HepG2 (cell line): ENCODE measurements around the gene SAPCD1. TPM values are rescaled to one million over a fixed set of nuclear protein-coding genes. Genes with fewer than 3 reads are reported as not detected.

ENCODE experiments used
- KDM5B ChIP-seq: sonication (generic); formaldehyde crosslinking; IDR thresholded peaks from 2 replicates; pipeline ENCODE4 v1.4.0; 2020; ENCODE audit warnings: missing genetic modification reagents, mild to moderate bottlenecking, borderline replicate concordance
- MEF2D ChIP-seq: sonication (generic); formaldehyde crosslinking; IDR thresholded peaks from 2 replicates; pipeline ENCODE4 v1.5.1; 2020; ENCODE audit warnings: mild to moderate bottlenecking, missing genetic modification reagents
- NAIF1 ChIP-seq: sonication (generic); formaldehyde crosslinking; IDR thresholded peaks from 2 replicates; pipeline ENCODE4 v1.5.0; 2020; ENCODE audit warnings: mild to moderate bottlenecking, missing genetic modification reagents, borderline replicate concordance
- TEAD3 ChIP-seq: optimal IDR thresholded peaks from 2 replicates; pipeline ENCODE3; 2016; ENCODE audit warnings: borderline replicate concordance
- ZKSCAN8 ChIP-seq: IDR thresholded peaks from 2 replicates; pipeline ENCODE4 v1.6.1; 2016; ENCODE audit warnings: borderline replicate concordance, missing genetic modification reagents, missing compliant biosample characterization
- ZNF20 ChIP-seq: sonication (generic); formaldehyde crosslinking; IDR thresholded peaks from 2 replicates; pipeline ENCODE4 v1.4.0; 2020; ENCODE audit warnings: mild to moderate bottlenecking, moderate library complexity, missing genetic modification reagents
- ZNF263 ChIP-seq: sonication (generic); formaldehyde crosslinking; IDR thresholded peaks from 2 replicates; pipeline ENCODE4 v1.4.0; 2020; ENCODE audit warnings: missing genetic modification reagents
- ZNF546 ChIP-seq: sonication (generic); formaldehyde crosslinking; conservative IDR thresholded peaks from 2 replicates; pipeline ENCODE4 v1.8.1; 2023; ENCODE audit warnings: mild to moderate bottlenecking, missing genetic modification reagents
- ZNF589 ChIP-seq: sonication (generic); formaldehyde crosslinking; conservative IDR thresholded peaks from 2 replicates; pipeline ENCODE4 v1.8.0; 2022; ENCODE audit warnings: mild to moderate bottlenecking, moderate library complexity, missing genetic modification reagents
- ZNF850 ChIP-seq: sonication (generic); formaldehyde crosslinking; conservative IDR thresholded peaks from 2 replicates; pipeline ENCODE4 v1.9.0; 2021; ENCODE audit warnings: mild to moderate bottlenecking, missing genetic modification reagents
- polyA plus RNA-seq, 8 experiments: library from polyadenylated mRNA; depleted of rRNA in 3 of 8; stranded (reverse) in 7 of 8; unstranded in 1 of 8; fragments of >200 nt; fragmentation: Illumina TruSeq in 4 of 8; extraction: Trizol in 4 of 8; gene quantifications; 2 replicates each; pipeline versions ENCODE4 v1.2.1 to v1.2.3, GENCODE V29; 2011 to 2016; ENCODE audit warnings: low read depth in 4 of 8, missing spikeins in 1 of 8, mixed read lengths in 1 of 8; ENCODE audit not compliant: insufficient read depth in 1 of 8
- total RNA-seq, 5 experiments: library from RNA; depleted of rRNA; stranded (reverse); fragments of >200 nt; fragmentation: Illumina TruSeq; extraction: Trizol; gene quantifications; 2 replicates each; pipeline ENCODE4 v1.2.3, GENCODE V29; 2016; ENCODE audit warnings: low read depth in 1 of 5
- TF ChIP-seq, protein P1 (sequence below): sonication (generic); formaldehyde crosslinking; IDR thresholded peaks from 2 replicates; pipeline ENCODE4 v1.4.0; 2020; ENCODE audit warnings: mild to moderate bottlenecking, missing genetic modification reagents, borderline replicate concordance
- TF ChIP-seq, protein P2 (sequence below): IDR thresholded peaks from 2 replicates; pipeline ENCODE4 v1.6.1; 2012; ENCODE audit warnings: low read depth, low read length, improper control_type of control experiment
- TF ChIP-seq, protein P3 (sequence below): sonication (generic); formaldehyde crosslinking; IDR thresholded peaks from 2 replicates; pipeline ENCODE4 v1.4.0; 2020; ENCODE audit warnings: low read depth, missing genetic modification reagents
- TF ChIP-seq, protein P4 (sequence below): IDR thresholded peaks from 2 replicates; pipeline ENCODE4 v1.6.1; 2016; ENCODE audit warnings: low read depth, borderline replicate concordance
- TF ChIP-seq, protein P5 (sequence below): IDR thresholded peaks from 2 replicates; pipeline ENCODE4 v1.6.1; 2016; ENCODE audit warnings: missing compliant biosample characterization, missing genetic modification reagents, borderline replicate concordance

SAPCD1 gene
- total and polyA plus RNA-seq, 2 of the 13 experiments (the other 11 are each of a cell fraction or from before 2014, with no cell fraction given) = 2.5 to 3.9 TPM

DNA sequence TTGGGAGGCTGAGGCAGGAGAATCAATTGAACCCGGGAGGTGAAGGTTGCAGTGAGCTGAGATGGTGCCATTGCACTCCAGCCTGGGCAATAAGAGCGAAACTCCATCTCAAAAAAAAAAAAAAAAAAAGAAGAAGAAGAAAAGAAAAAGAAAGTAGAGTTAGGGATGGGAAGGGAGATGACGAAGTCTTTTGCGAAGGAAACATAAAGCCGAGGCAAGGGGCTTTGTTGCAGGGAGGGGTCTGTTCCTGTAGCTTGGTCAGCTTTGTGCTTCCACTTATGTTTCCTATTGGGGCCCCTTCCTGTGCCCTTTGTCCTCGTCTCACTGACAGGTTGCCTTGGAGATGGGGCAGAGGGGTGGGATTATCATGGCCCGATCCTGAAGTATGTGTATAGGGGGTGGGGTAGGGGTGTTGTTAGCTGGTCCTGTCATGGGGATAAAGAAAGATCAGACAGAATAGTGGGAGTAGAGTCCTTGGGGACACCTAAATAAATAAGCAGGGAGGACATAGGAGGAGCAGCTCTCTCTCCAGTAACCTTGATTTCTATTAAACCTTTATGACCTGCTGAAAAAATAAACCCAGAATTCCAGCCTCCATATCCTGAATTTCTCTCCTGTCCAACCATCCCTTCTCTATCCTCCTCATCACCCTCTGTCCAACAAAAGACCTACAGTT lies 25.0 kb upstream of the SAPCD1 start (continued):
- TF ChIP-seq, protein P1, sequence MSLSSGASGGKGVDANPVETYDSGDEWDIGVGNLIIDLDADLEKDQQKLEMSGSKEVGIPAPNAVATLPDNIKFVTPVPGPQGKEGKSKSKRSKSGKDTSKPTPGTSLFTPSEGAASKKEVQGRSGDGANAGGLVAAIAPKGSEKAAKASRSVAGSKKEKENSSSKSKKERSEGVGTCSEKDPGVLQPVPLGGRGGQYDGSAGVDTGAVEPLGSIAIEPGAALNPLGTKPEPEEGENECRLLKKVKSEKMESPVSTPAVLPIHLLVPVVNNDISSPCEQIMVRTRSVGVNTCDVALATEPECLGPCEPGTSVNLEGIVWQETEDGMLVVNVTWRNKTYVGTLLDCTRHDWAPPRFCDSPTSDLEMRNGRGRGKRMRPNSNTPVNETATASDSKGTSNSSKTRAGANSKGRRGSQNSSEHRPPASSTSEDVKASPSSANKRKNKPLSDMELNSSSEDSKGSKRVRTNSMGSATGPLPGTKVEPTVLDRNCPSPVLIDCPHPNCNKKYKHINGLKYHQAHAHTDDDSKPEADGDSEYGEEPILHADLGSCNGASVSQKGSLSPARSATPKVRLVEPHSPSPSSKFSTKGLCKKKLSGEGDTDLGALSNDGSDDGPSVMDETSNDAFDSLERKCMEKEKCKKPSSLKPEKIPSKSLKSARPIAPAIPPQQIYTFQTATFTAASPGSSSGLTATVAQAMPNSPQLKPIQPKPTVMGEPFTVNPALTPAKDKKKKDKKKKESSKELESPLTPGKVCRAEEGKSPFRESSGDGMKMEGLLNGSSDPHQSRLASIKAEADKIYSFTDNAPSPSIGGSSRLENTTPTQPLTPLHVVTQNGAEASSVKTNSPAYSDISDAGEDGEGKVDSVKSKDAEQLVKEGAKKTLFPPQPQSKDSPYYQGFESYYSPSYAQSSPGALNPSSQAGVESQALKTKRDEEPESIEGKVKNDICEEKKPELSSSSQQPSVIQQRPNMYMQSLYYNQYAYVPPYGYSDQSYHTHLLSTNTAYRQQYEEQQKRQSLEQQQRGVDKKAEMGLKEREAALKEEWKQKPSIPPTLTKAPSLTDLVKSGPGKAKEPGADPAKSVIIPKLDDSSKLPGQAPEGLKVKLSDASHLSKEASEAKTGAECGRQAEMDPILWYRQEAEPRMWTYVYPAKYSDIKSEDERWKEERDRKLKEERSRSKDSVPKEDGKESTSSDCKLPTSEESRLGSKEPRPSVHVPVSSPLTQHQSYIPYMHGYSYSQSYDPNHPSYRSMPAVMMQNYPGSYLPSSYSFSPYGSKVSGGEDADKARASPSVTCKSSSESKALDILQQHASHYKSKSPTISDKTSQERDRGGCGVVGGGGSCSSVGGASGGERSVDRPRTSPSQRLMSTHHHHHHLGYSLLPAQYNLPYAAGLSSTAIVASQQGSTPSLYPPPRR = peak; percentile 96
- TF ChIP-seq ZNF20 (CRISPR knock-in tag) = no peak
- TF ChIP-seq TEAD3 = peak; percentile 71
- TF ChIP-seq ZNF263 (CRISPR knock-in tag) = 0 out of 2 replicates have a peak, but pooled peaks have one; percentile 15
- TF ChIP-seq ZKSCAN8 = peak; percentile 40; the same call in 1 of the 2 replicates
- no peak; the same call in 1 of the 2 replicates for TF ChIP-seq ZNF589
- TF ChIP-seq ZNF850 = 0 out of 2 replicates have a peak, but pooled peaks have one; percentile 28
- TF ChIP-seq, protein P2, sequence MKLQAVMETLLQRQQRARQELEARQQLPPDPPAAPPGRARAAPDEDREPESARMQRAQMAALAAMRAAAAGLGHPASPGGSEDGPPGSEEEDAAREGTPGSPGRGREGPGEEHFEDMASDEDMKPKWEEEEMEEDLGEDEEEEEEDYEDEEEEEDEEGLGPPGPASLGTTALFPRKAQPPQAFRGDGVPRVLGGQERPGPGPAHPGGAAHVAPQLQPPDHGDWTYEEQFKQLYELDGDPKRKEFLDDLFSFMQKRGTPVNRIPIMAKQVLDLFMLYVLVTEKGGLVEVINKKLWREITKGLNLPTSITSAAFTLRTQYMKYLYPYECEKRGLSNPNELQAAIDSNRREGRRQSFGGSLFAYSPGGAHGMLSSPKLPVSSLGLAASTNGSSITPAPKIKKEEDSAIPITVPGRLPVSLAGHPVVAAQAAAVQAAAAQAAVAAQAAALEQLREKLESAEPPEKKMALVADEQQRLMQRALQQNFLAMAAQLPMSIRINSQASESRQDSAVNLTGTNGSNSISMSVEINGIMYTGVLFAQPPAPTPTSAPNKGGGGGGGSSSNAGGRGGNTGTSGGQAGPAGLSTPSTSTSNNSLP = peak; percentile 86
- TF ChIP-seq, protein P3, sequence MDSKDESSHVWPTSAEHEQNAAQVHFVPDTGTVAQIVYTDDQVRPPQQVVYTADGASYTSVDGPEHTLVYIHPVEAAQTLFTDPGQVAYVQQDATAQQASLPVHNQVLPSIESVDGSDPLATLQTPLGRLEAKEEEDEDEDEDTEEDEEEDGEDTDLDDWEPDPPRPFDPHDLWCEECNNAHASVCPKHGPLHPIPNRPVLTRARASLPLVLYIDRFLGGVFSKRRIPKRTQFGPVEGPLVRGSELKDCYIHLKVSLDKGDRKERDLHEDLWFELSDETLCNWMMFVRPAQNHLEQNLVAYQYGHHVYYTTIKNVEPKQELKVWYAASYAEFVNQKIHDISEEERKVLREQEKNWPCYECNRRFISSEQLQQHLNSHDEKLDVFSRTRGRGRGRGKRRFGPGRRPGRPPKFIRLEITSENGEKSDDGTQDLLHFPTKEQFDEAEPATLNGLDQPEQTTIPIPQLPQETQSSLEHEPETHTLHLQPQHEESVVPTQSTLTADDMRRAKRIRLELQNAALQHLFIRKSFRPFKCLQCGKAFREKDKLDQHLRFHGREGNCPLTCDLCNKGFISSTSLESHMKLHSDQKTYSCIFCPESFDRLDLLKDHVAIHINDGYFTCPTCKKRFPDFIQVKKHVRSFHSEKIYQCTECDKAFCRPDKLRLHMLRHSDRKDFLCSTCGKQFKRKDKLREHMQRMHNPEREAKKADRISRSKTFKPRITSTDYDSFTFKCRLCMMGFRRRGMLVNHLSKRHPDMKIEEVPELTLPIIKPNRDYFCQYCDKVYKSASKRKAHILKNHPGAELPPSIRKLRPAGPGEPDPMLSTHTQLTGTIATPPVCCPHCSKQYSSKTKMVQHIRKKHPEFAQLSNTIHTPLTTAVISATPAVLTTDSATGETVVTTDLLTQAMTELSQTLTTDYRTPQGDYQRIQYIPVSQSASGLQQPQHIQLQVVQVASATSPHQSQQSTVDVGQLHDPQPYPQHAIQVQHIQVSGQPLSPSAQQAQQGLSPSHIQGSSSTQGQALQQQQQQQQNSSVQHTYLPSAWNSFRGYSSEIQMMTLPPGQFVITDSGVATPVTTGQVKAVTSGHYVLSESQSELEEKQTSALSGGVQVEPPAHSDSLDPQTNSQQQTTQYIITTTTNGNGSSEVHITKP (CRISPR knock-in tag) = peak; percentile 82
- peak; percentile 85 for TF ChIP-seq MEF2D (CRISPR knock-in tag)
- TF ChIP-seq NAIF1 (CRISPR knock-in tag) = 0 out of 2 replicates have a peak, but pooled peaks have one; percentile 53
- TF ChIP-seq, protein P4, sequence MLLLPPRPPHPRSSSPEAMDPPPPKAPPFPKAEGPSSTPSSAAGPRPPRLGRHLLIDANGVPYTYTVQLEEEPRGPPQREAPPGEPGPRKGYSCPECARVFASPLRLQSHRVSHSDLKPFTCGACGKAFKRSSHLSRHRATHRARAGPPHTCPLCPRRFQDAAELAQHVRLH (CRISPR knock-in tag) = no peak
- TF ChIP-seq, protein P5, sequence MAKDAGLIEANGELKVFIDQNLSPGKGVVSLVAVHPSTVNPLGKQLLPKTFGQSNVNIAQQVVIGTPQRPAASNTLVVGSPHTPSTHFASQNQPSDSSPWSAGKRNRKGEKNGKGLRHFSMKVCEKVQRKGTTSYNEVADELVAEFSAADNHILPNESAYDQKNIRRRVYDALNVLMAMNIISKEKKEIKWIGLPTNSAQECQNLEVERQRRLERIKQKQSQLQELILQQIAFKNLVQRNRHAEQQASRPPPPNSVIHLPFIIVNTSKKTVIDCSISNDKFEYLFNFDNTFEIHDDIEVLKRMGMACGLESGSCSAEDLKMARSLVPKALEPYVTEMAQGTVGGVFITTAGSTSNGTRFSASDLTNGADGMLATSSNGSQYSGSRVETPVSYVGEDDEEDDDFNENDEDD = peak; percentile 42; the same call in 1 of the 2 replicates
- no peak; the same call in 1 of the 2 replicates for TF ChIP-seq KDM5B (CRISPR knock-in tag)
- 0 out of 2 replicates have a peak, but pooled peaks have one; percentile 40 for TF ChIP-seq ZNF546 (CRISPR knock-in tag)
